ENCODE data around the gene IQSEC1. TPM values are rescaled to one million over a fixed set of nuclear protein-coding genes. Genes with fewer than 3 reads are reported as not detected.

Gene IQSEC1
- total and polyA plus RNA-seq, 7 donors, result 2.5 to 39.1 (median 23.9) TPM

DNA sequence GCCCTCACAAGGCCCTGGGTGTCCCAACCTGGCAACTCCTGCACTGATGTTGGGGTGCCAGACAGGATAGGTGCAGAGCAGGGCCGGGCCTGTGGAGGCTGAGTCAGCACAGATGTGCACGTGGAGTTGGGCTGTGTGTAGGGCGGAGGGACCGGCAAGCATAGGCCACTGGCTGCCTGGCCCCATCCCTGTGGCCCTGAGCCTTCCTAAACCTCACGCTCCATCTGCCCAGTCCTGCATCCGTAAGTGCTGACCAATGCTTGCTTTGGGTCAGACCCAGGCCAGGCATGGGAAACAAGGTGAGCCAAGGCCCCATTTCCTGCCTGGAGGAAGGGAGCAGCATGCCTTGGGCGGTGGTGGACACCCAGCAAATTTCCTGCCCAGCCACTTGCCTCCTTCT, 5.8 kb upstream of the IQSEC1 start:
- no peak overlapping the region for H3K4me3 ChIP-seq
- no peaks in the 10 kb centered on the region for H3K9me3 ChIP-seq
- TF ChIP-seq, protein P1, sequence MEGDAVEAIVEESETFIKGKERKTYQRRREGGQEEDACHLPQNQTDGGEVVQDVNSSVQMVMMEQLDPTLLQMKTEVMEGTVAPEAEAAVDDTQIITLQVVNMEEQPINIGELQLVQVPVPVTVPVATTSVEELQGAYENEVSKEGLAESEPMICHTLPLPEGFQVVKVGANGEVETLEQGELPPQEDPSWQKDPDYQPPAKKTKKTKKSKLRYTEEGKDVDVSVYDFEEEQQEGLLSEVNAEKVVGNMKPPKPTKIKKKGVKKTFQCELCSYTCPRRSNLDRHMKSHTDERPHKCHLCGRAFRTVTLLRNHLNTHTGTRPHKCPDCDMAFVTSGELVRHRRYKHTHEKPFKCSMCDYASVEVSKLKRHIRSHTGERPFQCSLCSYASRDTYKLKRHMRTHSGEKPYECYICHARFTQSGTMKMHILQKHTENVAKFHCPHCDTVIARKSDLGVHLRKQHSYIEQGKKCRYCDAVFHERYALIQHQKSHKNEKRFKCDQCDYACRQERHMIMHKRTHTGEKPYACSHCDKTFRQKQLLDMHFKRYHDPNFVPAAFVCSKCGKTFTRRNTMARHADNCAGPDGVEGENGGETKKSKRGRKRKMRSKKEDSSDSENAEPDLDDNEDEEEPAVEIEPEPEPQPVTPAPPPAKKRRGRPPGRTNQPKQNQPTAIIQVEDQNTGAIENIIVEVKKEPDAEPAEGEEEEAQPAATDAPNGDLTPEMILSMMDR (IDR thresholded peaks at IDR 0.05), result no peak
- TF ChIP-seq POLR2A (IDR thresholded peaks at IDR 0.05) (no peak), POLR2AphosphoS5 (IDR thresholded peaks at IDR 0.05) (no peak), EP300 (IDR thresholded peaks at IDR 0.05) (no peak)
- H3K27me3 ChIP-seq, result peaks cover 7 to 43% (median 24%) of the 10 kb centered on the region in 3 donors
- H3K4me1 ChIP-seq, result peaks cover 0 to 7% (median 7%) of the 10 kb centered on the region in 4 donors
- intact Hi-C loops (cut with DNase I), result no loop called here
- H3K27ac ChIP-seq, result no peak overlapping the region
- 74 to 84% methylated on average over 7 of the region's 7 CpGs for WGBS, 2 donors
- H3K36me3 ChIP-seq, result no peaks in the 10 kb centered on the region
- no peak for DNase-seq

DNA sequence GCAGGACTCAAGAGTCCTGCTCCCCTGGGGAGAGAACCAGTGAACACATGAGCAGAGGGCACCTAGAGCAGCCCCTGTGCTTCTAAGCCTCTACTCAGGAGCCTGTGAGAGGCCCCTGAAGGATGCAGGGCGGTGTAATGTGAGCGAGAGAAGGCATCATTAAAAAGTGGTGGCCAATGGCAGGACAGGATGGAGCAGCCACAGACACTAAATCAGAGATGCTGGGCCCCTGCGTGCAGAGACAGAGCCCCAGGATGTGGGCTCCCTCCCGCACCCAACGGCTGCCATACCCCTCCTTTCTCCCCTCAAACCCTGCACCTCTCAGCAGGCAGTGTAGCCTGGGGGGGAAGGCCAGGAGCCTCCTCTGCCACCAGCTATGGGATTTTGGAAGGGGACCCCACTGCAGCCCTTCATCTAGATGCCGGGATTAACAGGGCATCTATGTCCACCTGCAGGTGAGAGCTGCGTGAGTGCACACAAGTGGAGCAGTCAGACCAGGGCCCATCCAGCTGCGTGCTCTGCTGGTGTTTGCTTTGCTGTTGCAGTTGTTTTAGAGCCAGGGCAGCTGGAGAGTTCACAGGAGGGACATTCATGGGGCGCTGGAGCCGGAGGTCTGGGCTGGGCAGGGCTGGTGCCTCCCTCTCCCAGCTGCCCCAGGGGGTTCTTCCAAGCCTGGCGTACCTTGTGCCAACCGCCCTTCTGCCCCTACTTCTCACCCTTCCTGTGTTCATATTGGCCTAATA, 5.1 kb upstream of the IQSEC1 start:
- DNase-seq, result no peak
- Histone ChIP-seq H3K27me3 (peaks cover 14 to 50% (median 31%) of the 10 kb centered on the region in 3 donors), H3K36me3 (no peaks in the 10 kb centered on the region), H3K4me1 (peaks cover 0 to 14% (median 12%) of the 10 kb centered on the region in 4 donors), H3K4me3 (no peak overlapping the region), H3K27ac (no peak overlapping the region), H3K9me3 (no peaks in the 10 kb centered on the region)
- TF ChIP-seq POLR2AphosphoS5 (IDR thresholded peaks at IDR 0.05) (no peak), EP300 (IDR thresholded peaks at IDR 0.05) (no peak), POLR2A (IDR thresholded peaks at IDR 0.05) (no peak)
- TF ChIP-seq, protein P1 (IDR thresholded peaks at IDR 0.05), result no peak
- intact Hi-C loops (cut with DNase I), result no loop called here
- WGBS, 2 donors, result 47 to 59% methylated on average over 12 of the region's 12 CpGs

DNA sequence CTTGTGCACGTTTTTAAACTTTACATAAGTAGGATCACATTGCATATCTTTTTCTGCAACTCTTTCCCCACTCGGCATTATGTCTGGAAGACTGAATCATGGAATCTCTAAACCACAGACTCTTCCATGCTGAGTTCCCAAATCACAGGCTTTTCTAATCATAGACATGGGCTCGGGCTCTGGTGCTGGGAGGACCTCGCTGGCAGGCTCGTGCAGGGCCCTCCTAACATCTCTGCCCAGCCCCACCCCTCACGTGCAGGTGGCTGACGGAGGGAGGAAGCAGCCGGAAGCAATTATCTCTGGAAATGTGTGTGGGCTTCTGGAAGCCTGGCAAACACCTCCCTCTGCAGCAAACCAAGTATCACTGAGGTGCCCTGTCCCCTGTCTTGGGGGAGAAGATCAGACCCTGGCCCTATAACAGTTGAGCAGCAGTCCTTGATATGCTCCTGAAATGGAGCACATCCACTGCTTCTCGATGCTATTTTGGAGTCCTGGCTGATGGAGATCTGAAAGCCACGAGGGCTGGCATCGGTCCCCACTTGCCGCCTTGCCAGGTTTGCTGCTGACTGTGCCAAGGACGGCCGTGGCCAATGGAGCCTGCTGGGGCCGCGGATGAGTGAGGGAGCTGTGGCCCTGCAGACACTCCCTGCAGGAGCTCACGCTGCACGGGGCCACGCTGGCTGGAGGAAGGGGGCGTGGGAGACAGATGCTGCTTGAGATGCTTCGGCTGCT, 4.4 kb upstream of the IQSEC1 start:
- intact Hi-C loops (cut with DNase I), result no loop called here
- WGBS, 2 donors, result 20 to 59% methylated on average over 21 of the region's 21 CpGs
- Histone ChIP-seq H3K4me1 (peaks cover 0 to 22% (median 19%) of the 10 kb centered on the region in 4 donors), H3K9me3 (no peaks in the 10 kb centered on the region), H3K27ac (no peak overlapping the region), H3K27me3 (peaks cover 17 to 57% (median 38%) of the 10 kb centered on the region in 3 donors), H3K36me3 (no peaks in the 10 kb centered on the region), H3K4me3 (no peak overlapping the region)
- no peak for DNase-seq
- TF ChIP-seq, protein P1 (IDR thresholded peaks at IDR 0.05), result no peak
- TF ChIP-seq POLR2AphosphoS5 (IDR thresholded peaks at IDR 0.05) (no peak), EP300 (IDR thresholded peaks at IDR 0.05) (no peak), POLR2A (IDR thresholded peaks at IDR 0.05) (no peak)

DNA sequence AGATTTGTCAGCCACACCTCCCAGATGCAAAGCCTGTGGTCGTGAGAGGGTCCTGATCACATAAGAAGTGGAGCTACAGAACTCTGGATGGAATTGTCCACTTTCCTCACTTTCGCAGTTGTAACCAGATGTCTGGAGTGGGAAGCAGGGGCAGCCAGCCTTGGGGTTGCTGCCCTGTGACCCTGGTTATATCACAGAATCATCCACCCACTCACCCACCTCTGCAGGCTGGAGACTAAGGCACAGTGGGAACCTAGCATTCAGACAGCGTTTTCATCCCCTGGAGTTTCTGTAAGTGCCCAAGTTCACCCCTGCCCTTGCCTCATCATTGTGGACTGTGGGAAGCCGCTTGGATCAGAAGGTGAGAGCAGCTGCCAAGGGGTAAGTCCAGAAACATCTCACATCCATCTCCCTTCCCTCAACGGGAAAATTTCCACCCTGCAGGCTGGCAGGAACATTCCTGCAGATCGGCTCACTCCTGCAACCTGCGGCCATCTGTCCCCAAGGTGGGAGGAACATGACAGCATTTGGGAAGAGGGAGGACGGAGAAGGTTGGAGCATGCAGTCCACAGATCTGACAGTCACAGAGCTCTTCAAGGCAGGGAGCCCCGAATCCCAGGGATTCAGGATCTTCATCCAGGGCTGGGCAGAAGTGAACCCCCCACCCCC, 2.9 kb upstream of the IQSEC1 start:
- peaks cover 19 to 62% (median 42%) of the 10 kb centered on the region in 3 donors for H3K27me3 ChIP-seq
- intact Hi-C loops (cut with DNase I), result no loop called here

More for the DNA sequence above, 2.9 kb upstream of the IQSEC1 start:
- H3K36me3 ChIP-seq, result no peaks in the 10 kb centered on the region
- peaks cover 0 to 29% (median 27%) of the 10 kb centered on the region in 4 donors for H3K4me1 ChIP-seq
- no peaks in the 10 kb centered on the region for H3K9me3 ChIP-seq
- no peak for DNase-seq
- no peak overlapping the region for H3K27ac ChIP-seq
- no peak overlapping the region for H3K4me3 ChIP-seq
- 55 to 82% methylated on average over 9 of the region's 9 CpGs for WGBS, 2 donors
- TF ChIP-seq POLR2A (IDR thresholded peaks at IDR 0.05) (no peak), POLR2AphosphoS5 (IDR thresholded peaks at IDR 0.05) (no peak), EP300 (IDR thresholded peaks at IDR 0.05) (no peak)
- TF ChIP-seq, protein P1 (IDR thresholded peaks at IDR 0.05), result no peak

Measured in sigmoid colon (tissue), 7 donors.